GM12873 (cell line): Measurements from ENCODE around the gene SHC4.

Source experiments
- TF ChIP-seq, protein P1 (sequence below): IDR thresholded peaks from 2 replicates; pipeline ENCODE4 v1.5.1; 2012; ENCODE audit warnings: low read depth, mild to moderate bottlenecking, moderate library complexity, low read length, control low read depth; ENCODE audit not compliant: insufficient read depth; ENCODE audit errors: missing control alignments

Gene SHC4

DNA sequence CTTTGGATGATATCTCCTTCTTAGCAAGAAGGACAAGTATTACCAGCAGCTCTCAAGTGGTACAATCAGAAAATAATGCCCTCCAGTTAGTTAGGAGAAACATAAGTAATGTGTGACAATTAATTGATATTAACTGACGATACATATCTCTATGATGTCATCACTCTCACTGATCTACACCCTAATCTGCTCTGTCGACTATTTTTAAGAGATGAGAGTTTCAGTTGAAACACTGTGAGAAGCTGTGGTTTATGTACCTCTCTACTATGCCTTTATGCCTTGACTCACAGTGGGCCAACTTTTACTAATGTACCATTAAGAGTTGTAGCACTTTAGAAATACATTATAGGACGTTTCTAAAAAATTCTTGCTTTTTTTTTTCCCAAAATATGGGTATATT, 161.5 kb downstream of the SHC4 start:
- TF ChIP-seq, protein P1, sequence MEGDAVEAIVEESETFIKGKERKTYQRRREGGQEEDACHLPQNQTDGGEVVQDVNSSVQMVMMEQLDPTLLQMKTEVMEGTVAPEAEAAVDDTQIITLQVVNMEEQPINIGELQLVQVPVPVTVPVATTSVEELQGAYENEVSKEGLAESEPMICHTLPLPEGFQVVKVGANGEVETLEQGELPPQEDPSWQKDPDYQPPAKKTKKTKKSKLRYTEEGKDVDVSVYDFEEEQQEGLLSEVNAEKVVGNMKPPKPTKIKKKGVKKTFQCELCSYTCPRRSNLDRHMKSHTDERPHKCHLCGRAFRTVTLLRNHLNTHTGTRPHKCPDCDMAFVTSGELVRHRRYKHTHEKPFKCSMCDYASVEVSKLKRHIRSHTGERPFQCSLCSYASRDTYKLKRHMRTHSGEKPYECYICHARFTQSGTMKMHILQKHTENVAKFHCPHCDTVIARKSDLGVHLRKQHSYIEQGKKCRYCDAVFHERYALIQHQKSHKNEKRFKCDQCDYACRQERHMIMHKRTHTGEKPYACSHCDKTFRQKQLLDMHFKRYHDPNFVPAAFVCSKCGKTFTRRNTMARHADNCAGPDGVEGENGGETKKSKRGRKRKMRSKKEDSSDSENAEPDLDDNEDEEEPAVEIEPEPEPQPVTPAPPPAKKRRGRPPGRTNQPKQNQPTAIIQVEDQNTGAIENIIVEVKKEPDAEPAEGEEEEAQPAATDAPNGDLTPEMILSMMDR = no peak

- TF ChIP-seq, protein P1 = peak; percentile 33
These were observed 162.8 kb downstream of the SHC4 start for GRCh38 chr15:48800811-48801455.

- TF ChIP-seq, protein P1 = no peak
These were observed 163.5 kb downstream of the SHC4 start for GRCh38 chr15:48800245-48800644.

GRCh38 chr15:48798319-48798718, 165.4 kb downstream of the SHC4 start:
- TF ChIP-seq, protein P1 = no peak

DNA sequence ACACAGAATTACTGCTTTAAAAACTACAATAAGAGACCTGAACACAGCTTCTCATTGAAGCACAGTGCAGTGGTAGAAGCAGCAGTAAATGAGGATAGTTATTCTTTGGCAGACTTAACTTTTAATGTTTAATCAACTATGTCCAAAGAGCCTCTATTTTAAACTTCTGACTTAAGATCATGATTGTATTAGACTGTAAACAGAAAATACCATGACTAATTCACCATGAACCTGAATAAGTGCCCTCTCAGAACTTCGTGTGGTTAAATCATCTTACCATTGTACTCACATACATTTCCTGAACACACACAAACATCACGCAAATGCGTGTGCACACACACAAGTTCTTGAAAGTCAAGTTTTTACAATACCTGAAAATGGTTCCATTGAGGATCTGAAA, 166.8 kb downstream of the SHC4 start:
- TF ChIP-seq, protein P1 = no peak

- TF ChIP-seq, protein P1 = no peak
These were observed 167.2 kb downstream of the SHC4 start for GRCh38 chr15:48796521-48796920.

GRCh38 chr15:48795901-48796300, 167.8 kb downstream of the SHC4 start:
- TF ChIP-seq, protein P1 = no peak

- TF ChIP-seq, protein P1 = no peak
These were observed 169.0 kb downstream of the SHC4 start for GRCh38 chr15:48794697-48795134.
